HG02885 (cell line): ENCODE data around the gene PACS1.
"Not testable (repeated sequence)": the region's sequence is repeated elsewhere in the genome, so short reads cannot be mapped to it uniquely, and the experiment has no call there.

Experiments
- ATAC-seq: cut with Tn5 transposase; IDR thresholded peaks from one replicate; pipeline ENCODE4 v1.9.1; 2021; ENCODE audit warnings: mild to moderate bottlenecking; ENCODE audit not compliant: unreplicated experiment, poor library complexity

PACS1 gene

GRCh38 chr11:66239511-66239910, 169.4 kb downstream of the PACS1 start:
- ATAC-seq, result no peak

DNA sequence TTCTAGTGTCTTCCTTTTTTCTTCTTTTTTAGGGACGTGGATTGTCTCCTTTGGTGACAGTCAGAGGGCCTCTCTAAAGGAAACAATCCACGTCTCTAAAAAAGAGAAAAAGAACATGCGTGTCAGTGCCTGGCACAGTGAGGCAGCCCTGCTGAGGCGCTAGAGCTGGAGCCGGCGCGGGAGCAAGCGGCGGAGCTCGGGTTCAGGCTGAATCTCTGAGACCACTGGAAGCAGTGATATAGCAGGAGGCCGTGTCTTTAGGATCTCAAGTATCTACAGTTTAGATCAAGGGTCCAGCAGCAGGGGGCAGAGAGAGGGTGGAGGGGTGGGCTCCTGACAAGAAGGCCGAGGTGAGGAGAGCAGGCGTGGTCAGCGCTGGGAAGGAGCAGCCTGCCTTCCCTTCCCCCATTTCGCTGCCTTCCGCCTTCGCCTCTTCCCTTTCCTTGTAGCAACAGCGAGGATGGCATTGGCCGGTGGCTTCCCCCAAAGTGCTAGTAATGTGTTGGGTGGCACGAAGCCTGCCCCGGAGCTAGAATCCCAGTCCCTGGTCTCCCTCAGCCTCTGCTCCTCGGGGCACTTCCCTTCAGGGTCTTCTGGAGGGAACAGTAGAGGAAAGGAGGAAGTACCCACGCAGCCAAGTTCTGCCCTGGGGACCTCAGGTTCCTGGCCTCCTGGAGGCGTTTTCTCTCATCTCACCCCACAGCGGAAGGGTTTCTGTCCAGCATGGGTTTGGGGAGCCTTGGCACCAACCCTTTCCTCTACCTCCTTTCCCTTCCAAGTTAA, 170.1 kb downstream of the PACS1 start:
- no peak for ATAC-seq

- ATAC-seq, result no peak
These were observed 170.7 kb downstream of the PACS1 start for GRCh38 chr11:66240781-66241136.

DNA sequence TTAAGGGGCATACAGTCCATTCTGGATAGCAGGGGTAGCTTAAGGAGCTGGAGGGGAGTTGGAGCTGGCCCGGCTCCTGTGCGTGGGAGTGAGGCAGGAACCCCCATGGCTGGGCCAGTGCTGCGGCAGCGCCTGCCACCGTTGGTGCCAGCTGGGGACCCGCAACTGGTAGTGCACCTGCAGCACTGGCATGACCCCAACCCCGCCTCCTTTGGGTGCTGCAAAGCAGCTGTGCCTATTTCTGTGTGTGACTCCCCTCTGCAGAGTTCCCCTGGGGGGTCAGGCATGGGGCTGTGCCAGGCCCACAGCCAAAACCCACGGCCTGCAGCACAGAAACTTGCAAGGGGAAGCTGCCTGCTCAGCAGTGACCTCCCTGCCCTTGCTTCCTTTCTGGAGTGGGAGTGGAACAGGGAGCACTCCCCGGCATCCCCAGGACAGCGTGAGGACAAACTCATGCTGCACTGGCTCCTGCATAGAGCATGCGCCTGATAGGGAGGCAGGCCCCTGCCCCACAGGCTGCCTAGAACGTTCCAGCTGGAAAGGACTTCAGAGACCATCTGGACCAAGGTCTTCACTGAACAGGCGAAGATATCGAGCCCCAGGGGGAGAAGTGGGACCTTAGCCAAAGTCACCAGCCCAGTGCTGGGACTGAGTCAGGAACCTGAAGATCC, 172.2 kb downstream of the PACS1 start:
- ATAC-seq, result no peak

DNA sequence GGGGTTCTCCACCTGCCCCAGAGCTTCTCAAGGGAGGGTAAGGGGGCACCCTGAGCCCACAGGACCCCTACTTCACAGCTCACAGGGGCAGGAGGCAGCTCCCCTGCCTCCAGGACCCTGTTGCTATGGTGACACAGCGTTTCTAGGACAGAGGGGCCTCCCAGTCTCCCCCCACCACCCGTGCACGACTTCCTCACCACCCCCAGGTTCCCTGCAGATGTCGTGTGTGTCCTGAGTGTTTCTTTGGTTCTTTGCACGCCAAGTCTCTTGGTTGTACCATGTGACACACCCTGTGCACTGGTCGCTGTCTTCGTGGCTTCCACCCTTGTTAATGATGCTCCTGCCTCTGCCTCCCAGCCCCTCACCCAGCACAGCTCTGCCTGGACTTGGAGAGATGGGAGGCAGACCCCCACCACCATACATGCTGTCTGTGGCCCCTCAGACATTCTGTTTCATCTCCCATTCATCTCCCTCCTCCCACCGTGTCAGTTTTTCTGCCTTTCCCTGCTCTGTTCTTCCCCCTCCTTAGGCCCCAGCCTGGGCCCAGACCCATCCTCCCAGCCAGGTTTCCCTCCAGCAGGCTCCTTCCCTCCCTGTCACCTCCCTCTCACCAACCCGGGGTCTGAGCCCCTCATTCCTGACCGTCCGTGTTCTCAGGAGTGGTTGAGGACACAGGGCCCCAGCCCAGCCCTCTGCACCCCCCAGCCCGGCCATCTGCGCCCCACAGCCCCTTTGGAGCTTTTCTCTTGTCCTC, 173.9 kb downstream of the PACS1 start:
- no peak for ATAC-seq

DNA sequence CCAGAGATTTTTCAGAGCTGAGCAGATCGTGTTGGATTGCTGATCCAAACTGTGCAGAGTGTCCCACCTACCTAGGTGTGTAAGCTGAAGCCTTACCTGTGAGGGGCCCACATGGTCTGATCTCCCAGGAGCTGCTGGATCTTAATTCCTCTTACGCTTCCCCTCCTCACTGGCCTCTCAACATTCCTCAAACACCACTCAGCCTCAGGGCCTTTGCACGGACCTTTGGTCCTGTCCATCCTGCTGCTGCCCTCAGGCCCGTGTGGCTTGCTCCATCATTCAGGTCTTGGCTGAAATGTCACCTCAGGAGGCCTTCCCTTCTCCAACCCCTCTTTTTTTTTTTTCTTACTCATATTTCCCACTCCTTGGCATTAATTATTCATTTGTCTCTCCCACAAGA, 177.2 kb downstream of the PACS1 start:
- no peak for ATAC-seq

DNA sequence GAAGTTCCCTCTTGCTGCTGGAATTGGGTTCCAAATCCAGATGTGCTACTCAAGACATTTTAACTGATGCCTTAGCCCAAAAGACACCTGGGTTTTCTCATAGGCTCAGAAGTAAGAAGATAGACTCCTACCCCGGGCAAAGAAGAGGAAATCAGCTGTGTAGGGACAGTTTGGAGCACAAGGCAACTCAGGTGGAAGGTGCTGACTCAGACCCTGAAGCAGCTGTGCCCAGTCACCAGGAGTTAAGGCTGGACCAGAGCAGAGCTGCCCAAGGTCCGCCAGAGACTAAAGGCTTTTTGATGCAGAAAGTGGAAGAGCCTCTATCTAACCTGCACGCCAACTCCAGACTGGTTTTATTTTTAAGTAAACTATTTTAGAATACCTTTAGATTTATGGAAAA, 177.7 kb downstream of the PACS1 start:
- no peak for ATAC-seq

- no peak for ATAC-seq
These were observed 178.8 kb downstream of the PACS1 start for GRCh38 chr11:66248903-66249302.

DNA sequence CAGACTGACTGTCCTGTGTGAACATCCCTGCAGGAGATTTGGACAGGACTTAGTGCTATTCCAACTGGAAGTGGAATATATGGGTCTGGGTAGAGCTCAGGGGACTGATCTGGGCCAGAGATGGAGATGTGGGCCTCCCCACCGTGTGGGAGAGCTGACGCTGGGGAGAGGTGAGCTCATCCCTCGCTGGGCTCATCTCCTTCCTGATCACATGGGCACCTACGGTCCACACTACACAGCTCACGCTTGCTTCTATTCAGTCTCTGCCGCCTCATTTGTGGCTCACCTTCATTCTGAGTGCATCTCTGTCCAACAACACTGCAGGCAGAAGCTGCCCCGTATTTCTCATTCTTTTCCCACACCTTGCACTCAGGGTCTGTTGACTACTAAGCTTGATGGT, 181.7 kb downstream of the PACS1 start:
- ATAC-seq, result no peak

GRCh38 chr11:66253081-66253480, 183.0 kb downstream of the PACS1 start:
- ATAC-seq, result not testable (repeated sequence)

DNA sequence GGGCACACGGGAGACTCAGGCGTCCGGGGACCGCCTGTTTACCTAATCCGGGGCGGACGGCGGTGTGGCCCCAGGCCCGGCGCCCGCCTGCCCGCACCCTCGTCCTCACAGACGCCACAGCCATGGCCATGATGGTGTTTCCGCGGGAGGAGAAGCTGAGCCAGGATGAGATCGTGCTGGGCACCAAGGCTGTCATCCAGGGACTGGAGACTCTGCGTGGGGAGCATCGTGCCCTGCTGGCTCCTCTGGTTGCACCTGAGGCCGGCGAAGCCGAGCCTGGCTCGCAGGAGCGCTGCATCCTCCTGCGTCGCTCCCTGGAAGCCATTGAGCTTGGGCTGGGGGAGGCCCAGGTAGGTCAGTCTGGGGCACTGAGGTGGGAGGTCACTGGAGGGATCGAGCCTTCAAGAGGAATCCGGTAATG, 188.4 kb downstream of the PACS1 start:
- no peak for ATAC-seq

- ATAC-seq, result no peak
These were observed 189.2 kb downstream of the PACS1 start for GRCh38 chr11:66259225-66259624.

DNA sequence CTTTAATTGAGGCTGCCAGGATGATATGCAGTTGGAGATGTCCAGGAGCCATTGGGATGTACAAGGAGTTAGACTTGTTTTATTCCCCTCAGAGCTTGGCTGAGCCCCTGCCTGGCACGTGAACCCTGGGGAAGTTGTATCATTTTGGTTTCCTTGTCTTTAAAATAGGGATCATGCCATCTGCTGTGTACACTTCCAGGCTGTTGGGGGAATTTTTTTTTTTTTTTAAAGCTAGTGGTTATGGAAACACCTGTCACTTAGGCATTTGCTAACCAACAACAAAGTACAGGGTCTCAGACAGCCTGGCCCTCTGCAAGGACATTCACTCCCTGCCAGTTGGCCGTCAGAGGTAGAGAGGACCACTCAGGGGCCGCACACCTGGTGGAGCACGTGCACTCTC, 189.9 kb downstream of the PACS1 start:
- no peak for ATAC-seq

DNA sequence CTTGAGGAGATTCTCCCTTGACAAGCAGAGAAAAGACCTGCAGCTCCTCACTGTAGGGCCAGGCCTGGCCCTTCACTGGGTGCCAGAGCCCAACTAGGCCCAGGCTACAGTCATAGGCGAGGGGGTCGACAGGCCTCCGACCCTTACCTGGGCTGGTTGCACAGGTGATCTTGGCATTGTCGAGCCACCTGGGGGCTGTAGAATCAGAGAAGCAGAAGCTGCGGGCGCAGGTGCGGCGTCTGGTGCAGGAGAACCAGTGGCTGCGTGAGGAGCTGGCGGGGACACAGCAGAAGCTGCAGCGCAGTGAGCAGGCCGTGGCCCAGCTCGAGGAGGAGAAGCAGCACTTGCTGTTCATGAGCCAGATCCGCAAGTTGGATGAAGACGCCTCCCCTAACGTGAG, 191.5 kb downstream of the PACS1 start:
- ATAC-seq, result no peak

DNA sequence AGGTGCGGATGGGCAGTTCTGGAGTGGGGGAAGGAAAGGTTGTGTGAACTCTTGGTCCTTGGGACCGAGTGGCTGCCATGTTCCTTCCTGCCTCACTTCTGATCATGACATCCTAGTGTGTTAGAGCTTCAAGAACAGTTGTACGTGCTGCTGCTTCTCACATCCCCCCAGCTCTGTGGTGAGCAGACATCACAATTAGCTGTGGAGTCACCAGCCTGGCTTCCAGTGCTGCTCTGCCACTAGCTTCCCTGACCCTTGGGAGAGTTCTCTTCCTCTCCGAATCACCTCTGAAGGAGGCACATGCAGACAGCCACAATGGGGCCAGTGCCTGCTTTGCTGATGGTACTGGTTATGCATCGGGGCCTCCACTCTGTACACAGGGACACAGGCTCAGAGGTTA, 192.1 kb downstream of the PACS1 start:
- ATAC-seq, result no peak

DNA sequence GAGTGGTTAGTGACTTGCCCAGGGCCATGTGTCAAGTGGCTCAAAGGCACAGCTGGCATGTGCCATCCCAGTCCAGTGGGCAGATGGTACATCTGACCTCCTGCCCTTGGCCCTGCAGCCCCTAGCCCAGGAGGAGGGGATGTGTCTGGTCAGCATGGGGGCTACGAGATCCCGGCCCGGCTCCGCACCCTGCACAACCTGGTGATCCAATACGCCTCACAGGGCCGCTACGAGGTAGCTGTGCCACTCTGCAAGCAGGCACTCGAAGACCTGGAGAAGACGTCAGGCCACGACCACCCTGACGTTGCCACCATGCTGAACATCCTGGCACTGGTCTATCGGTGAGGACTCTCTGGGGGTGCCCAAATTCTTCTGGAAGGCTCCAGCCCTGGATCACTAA, 192.6 kb downstream of the PACS1 start:
- no peak for ATAC-seq

GRCh38 chr11:66263231-66263630, 193.2 kb downstream of the PACS1 start:
- ATAC-seq, result no peak

GRCh38 chr11:66263785-66264184, 193.7 kb downstream of the PACS1 start:
- no peak for ATAC-seq

DNA sequence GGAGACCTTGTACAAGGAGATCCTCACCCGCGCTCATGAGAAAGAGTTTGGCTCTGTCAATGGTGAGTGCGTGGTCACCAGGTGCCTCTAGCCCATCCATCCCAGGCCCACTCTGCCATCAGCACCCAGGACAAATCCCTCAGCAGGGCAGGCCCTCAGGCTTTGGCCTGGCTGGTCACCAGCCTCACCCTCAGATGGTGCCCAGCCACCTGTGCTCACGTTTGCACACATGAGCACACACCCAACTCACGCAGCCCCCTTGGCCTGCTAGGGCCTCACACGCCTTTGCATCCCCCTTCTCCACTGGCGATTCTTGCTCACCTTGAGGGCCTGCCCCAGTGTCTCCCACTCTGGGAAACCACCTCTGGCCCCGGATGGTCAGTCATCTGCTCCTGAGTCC, 194.3 kb downstream of the PACS1 start:
- no peak for ATAC-seq

GRCh38 chr11:66264914-66265313, 194.8 kb downstream of the PACS1 start:
- ATAC-seq, result no peak
